ENCODE measurements around the gene TRIB2. TPM values are rescaled to one million over a fixed set of nuclear protein-coding genes. Genes with fewer than 3 reads are reported as not detected.
"Not testable (repeated sequence)": the region's sequence is repeated elsewhere in the genome, so short reads cannot be mapped to it uniquely, and the experiment has no call there.

TRIB2 gene
- 1 to 10 TPM; 2.4 to 4.1 TPM for total RNA-seq

GRCh38 chr2:12716282-12717190 is at the start of gene TRIB2:
Gene TRIB2 (plus strand): TSS chr2:12716936. CDS start chr2:12718308, 1,372 bp downstream.
- Mint-ChIP-seq H3K36me3 (ENCODE audit: insufficient read depth in 2 of 2) (peaks cover 3 to 5% of the 10 kb centered on the region in 2 donors), H3K4me1 (ENCODE audit: low read depth) (peaks cover 53% of the 10 kb centered on the region), H3K4me3 (peak within 1 kb of the TSS; percentile 95 to 98), H3K9me3 (no peaks in the 10 kb centered on the region), H3K27ac (peak within 1 kb of the TSS; percentile 73), H3K27me3 (ENCODE audit: low read depth) (peaks cover 21% of the 10 kb centered on the region)
- ATAC-seq (replicated peaks in 1 of 2) = peak; percentile 76 to 84
- peak; percentile 87 for DNase-seq

- Mint-ChIP-seq H3K27me3 (ENCODE audit: low read depth) (no peaks in the 10 kb centered on the region), H3K27ac (no peak overlapping the region), H3K4me1 (ENCODE audit: low read depth) (no peaks in the 10 kb centered on the region), H3K4me3 (no peak overlapping the region), H3K9me3 (peaks cover 6 to 10% of the 10 kb centered on the region in 2 donors), H3K36me3 (ENCODE audit: insufficient read depth in 2 of 2) (peaks cover 3 to 15% of the 10 kb centered on the region in 2 donors)
- no peak for ATAC-seq (replicated peaks in 1 of 2)
- DNase-seq = no peak
Measured at GRCh38 chr2:12669036-12669435, 47.7 kb upstream of the TRIB2 start.

GRCh38 chr2:12672711-12673315 is 43.9 kb upstream of the TRIB2 start:
- Mint-ChIP-seq H3K4me1 (ENCODE audit: low read depth) (no peaks in the 10 kb centered on the region), H3K27ac (no peak overlapping the region), H3K36me3 (ENCODE audit: insufficient read depth in 2 of 2) (no peaks in the 10 kb centered on the region), H3K4me3 (no peak overlapping the region), H3K27me3 (ENCODE audit: low read depth) (no peaks in the 10 kb centered on the region), H3K9me3 (peaks cover 0 to 1% of the 10 kb centered on the region in 2 donors)
- ATAC-seq (replicated peaks in 1 of 2) = no peak
- DNase-seq = no peak

GRCh38 chr2:12674644-12675328 is 42.0 kb upstream of the TRIB2 start:
- Mint-ChIP-seq H3K27ac (no peak overlapping the region), H3K36me3 (ENCODE audit: insufficient read depth in 2 of 2) (peaks cover under 1% of the 10 kb centered on the region in 2 donors), H3K27me3 (ENCODE audit: low read depth) (no peaks in the 10 kb centered on the region), H3K9me3 (peaks cover 0 to 1% of the 10 kb centered on the region in 2 donors), H3K4me3 (no peak overlapping the region), H3K4me1 (ENCODE audit: low read depth) (no peaks in the 10 kb centered on the region)
- no peak for ATAC-seq (replicated peaks in 1 of 2)
- no peak for DNase-seq

GRCh38 chr2:12675352-12675795 is 41.4 kb upstream of the TRIB2 start:
- Mint-ChIP-seq H3K9me3 (peaks cover 0 to 1% of the 10 kb centered on the region in 2 donors), H3K27me3 (ENCODE audit: low read depth) (no peaks in the 10 kb centered on the region), H3K4me3 (no peak overlapping the region), H3K27ac (no peak overlapping the region), H3K4me1 (ENCODE audit: low read depth) (no peaks in the 10 kb centered on the region), H3K36me3 (ENCODE audit: insufficient read depth in 2 of 2) (peaks cover 2 to 3% of the 10 kb centered on the region in 2 donors)
- ATAC-seq (replicated peaks in 1 of 2) = no peak
- DNase-seq = no peak

GRCh38 chr2:12675801-12676200 is 40.9 kb upstream of the TRIB2 start:
- no peak for ATAC-seq (replicated peaks in 1 of 2)
- H3K27me3 Mint-ChIP-seq (ENCODE audit: low read depth) = no peaks in the 10 kb centered on the region

GRCh38 chr2:12676771-12677170 is 40.0 kb upstream of the TRIB2 start:
- H3K4me3 Mint-ChIP-seq = no peak overlapping the region
- H3K9me3 Mint-ChIP-seq = peaks cover 1 to 3% of the 10 kb centered on the region in 2 donors
- ATAC-seq (replicated peaks in 1 of 2) (no peak), DNase-seq (no peak)
- no peaks in the 10 kb centered on the region for H3K27me3 Mint-ChIP-seq (ENCODE audit: low read depth)
- peaks cover 2 to 3% of the 10 kb centered on the region in 2 donors for H3K36me3 Mint-ChIP-seq (ENCODE audit: insufficient read depth in 2 of 2)
- no peaks in the 10 kb centered on the region for H3K4me1 Mint-ChIP-seq (ENCODE audit: low read depth)
- H3K27ac Mint-ChIP-seq = no peak overlapping the region

More at GRCh38 chr2:12675801-12676200, 40.9 kb upstream of the TRIB2 start:
- no peak overlapping the region for H3K4me3 Mint-ChIP-seq
- H3K36me3 Mint-ChIP-seq (ENCODE audit: insufficient read depth in 2 of 2) = peaks cover 2 to 3% of the 10 kb centered on the region in 2 donors
- no peaks in the 10 kb centered on the region for H3K4me1 Mint-ChIP-seq (ENCODE audit: low read depth)
- no peak overlapping the region for H3K27ac Mint-ChIP-seq
- no peak for DNase-seq
- H3K9me3 Mint-ChIP-seq = peaks cover 0 to 1% of the 10 kb centered on the region in 2 donors

GRCh38 chr2:12678186-12678585 is 38.5 kb upstream of the TRIB2 start:
- Mint-ChIP-seq H3K27me3 (ENCODE audit: low read depth) (no peaks in the 10 kb centered on the region), H3K9me3 (peaks cover 1 to 3% of the 10 kb centered on the region in 2 donors), H3K4me3 (no peak overlapping the region), H3K27ac (no peak overlapping the region), H3K4me1 (ENCODE audit: low read depth) (no peaks in the 10 kb centered on the region), H3K36me3 (ENCODE audit: insufficient read depth in 2 of 2) (peaks cover 2 to 3% of the 10 kb centered on the region in 2 donors)
- DNase-seq (no peak), ATAC-seq (replicated peaks in 1 of 2) (no peak)

- no peak for ATAC-seq (replicated peaks in 1 of 2)
- H3K36me3 Mint-ChIP-seq (ENCODE audit: insufficient read depth in 2 of 2) = peaks cover 2 to 3% of the 10 kb centered on the region in 2 donors
- DNase-seq = no peak
- no peaks in the 10 kb centered on the region for H3K4me1 Mint-ChIP-seq (ENCODE audit: low read depth)
- no peak overlapping the region for H3K27ac Mint-ChIP-seq
- peaks cover 7% of the 10 kb centered on the region for H3K27me3 Mint-ChIP-seq (ENCODE audit: low read depth)
- H3K9me3 Mint-ChIP-seq = peaks cover 1 to 3% of the 10 kb centered on the region in 2 donors
- H3K4me3 Mint-ChIP-seq = no peak overlapping the region
Measured at GRCh38 chr2:12679550-12680072, 37.1 kb upstream of the TRIB2 start.

- not testable (repeated sequence) for H3K4me3 Mint-ChIP-seq; H3K4me1 Mint-ChIP-seq (ENCODE audit: low read depth); H3K9me3 Mint-ChIP-seq; DNase-seq; ATAC-seq (replicated peaks in 1 of 2); H3K27ac Mint-ChIP-seq; H3K36me3 Mint-ChIP-seq (ENCODE audit: insufficient read depth in 2 of 2)
- H3K27me3 Mint-ChIP-seq (ENCODE audit: low read depth) = peaks cover 10% of the 10 kb centered on the region
Measured at GRCh38 chr2:12680115-12680514, 36.6 kb upstream of the TRIB2 start.

- H3K27me3 Mint-ChIP-seq (ENCODE audit: low read depth) = peaks cover 10% of the 10 kb centered on the region
- ATAC-seq (replicated peaks in 1 of 2) = no peak
- peaks cover 0 to 3% of the 10 kb centered on the region in 2 donors for H3K9me3 Mint-ChIP-seq
Measured at GRCh38 chr2:12682017-12682416, 34.7 kb upstream of the TRIB2 start.

GRCh38 chr2:12683457-12684100 is 33.2 kb upstream of the TRIB2 start:
- DNase-seq (no peak), ATAC-seq (replicated peaks in 1 of 2) (no peak)
- Mint-ChIP-seq H3K4me1 (ENCODE audit: low read depth) (no peaks in the 10 kb centered on the region), H3K27ac (no peak overlapping the region), H3K4me3 (no peak overlapping the region), H3K36me3 (ENCODE audit: insufficient read depth in 2 of 2) (peaks cover 2 to 3% of the 10 kb centered on the region in 2 donors), H3K9me3 (peaks cover 0 to 3% of the 10 kb centered on the region in 2 donors), H3K27me3 (ENCODE audit: low read depth) (peaks cover 10% of the 10 kb centered on the region)

More at GRCh38 chr2:12682017-12682416, 34.7 kb upstream of the TRIB2 start:
- Mint-ChIP-seq H3K4me3 (no peak overlapping the region), H3K36me3 (ENCODE audit: insufficient read depth in 2 of 2) (peaks cover 2 to 3% of the 10 kb centered on the region in 2 donors), H3K4me1 (ENCODE audit: low read depth) (no peaks in the 10 kb centered on the region), H3K27ac (no peak overlapping the region)
- no peak for DNase-seq

Measured in activated T-cell treated with anti-CD3 and anti-CD28 coated beads, Interleukin-2, amount 50 U/mL, for 72 hours (primary cell).